Measurements from ENCODE around the gene CATSPERE. TPM values are rescaled to one million over a fixed set of nuclear protein-coding genes. Genes with fewer than 3 reads are reported as not detected.
"Not testable (repeated sequence)": the region's sequence is repeated elsewhere in the genome, so short reads cannot be mapped to it uniquely, and the experiment has no call there.

Gene CATSPERE
- total and polyA plus RNA-seq, 4 experiments from 2014 or later = 0.30 to 2.3 (median 1.4) TPM; not detected in 1

GRCh38 chr1:244573768-244574167 is 112.7 kb downstream of the CATSPERE start:
- H3K9me3 ChIP-seq (ENCODE audit: control insufficient read depth in 1 of 2, low read length in 2 of 2) = peaks cover 5 to 23% of the 10 kb centered on the region in 2 donors
- no peak overlapping the region for H3K4me3 ChIP-seq (ENCODE audit: low read length in 2 of 2)
- Mint-ChIP-seq H3K27ac (no peak overlapping the region), H3K9me3 (peaks cover 3 to 52% (median 39%) of the 10 kb centered on the region in 8 donors), H3K36me3 (peaks cover 4 to 12% of the 10 kb centered on the region in 2 donors), H3K4me3 (no peak overlapping the region), H3K4me1 (no peaks in the 10 kb centered on the region), H3K27me3 (no peaks in the 10 kb centered on the region)
- H3K4me1 ChIP-seq (ENCODE audit: insufficient read depth, low read length) = no peaks in the 10 kb centered on the region
- ChIA-PET POLR2A (ENCODE audit: partially characterized antibody) (no interaction called here), CTCF (ENCODE audit: partially characterized antibody) (no interaction called here)
- DNase-seq = no peak
- intact Hi-C loops (cut with micrococcal nuclease) = no loop called here
- no peaks in the 10 kb centered on the region for H3K27me3 ChIP-seq (ENCODE audit: insufficient read depth, low read length)
- H3K27ac ChIP-seq (ENCODE audit: low read depth, low read length) = no peak overlapping the region
- H3K36me3 ChIP-seq (ENCODE audit: insufficient read depth, low read length) = no peaks in the 10 kb centered on the region

- ChIA-PET CTCF (ENCODE audit: partially characterized antibody) (no interaction called here), POLR2A (ENCODE audit: partially characterized antibody) (no interaction called here)
- Histone ChIP-seq H3K4me3 (ENCODE audit: low read length in 2 of 2) (no peak overlapping the region), H3K27me3 (ENCODE audit: insufficient read depth, low read length) (no peaks in the 10 kb centered on the region), H3K27ac (ENCODE audit: low read depth, low read length) (no peak overlapping the region), H3K9me3 (ENCODE audit: control insufficient read depth in 1 of 2, low read length in 2 of 2) (peaks cover 5 to 23% of the 10 kb centered on the region in 2 donors), H3K4me1 (ENCODE audit: insufficient read depth, low read length) (no peaks in the 10 kb centered on the region), H3K36me3 (ENCODE audit: insufficient read depth, low read length) (no peaks in the 10 kb centered on the region)
- no peak for DNase-seq
- H3K27me3 Mint-ChIP-seq = no peaks in the 10 kb centered on the region
- peak overlapping the region in 1 of 7 donors; percentile 36 for H3K27ac Mint-ChIP-seq
- no peak overlapping the region for H3K4me3 Mint-ChIP-seq
- no peaks in the 10 kb centered on the region for H3K4me1 Mint-ChIP-seq
- H3K36me3 Mint-ChIP-seq = peaks cover 4 to 15% of the 10 kb centered on the region in 2 donors
- intact Hi-C loops (cut with micrococcal nuclease) = no loop called here
- peaks cover 5 to 60% (median 41%) of the 10 kb centered on the region in 8 donors for H3K9me3 Mint-ChIP-seq
Measured at GRCh38 chr1:244576259-244576892, 115.3 kb downstream of the CATSPERE start.

GRCh38 chr1:244578205-244578604 is 117.1 kb downstream of the CATSPERE start:
- intact Hi-C loops (cut with micrococcal nuclease); H3K4me1 ChIP-seq (ENCODE audit: insufficient read depth, low read length); H3K27ac Mint-ChIP-seq; H3K27me3 ChIP-seq (ENCODE audit: insufficient read depth, low read length); H3K4me1 Mint-ChIP-seq; POLR2A ChIA-PET (ENCODE audit: partially characterized antibody); H3K27ac ChIP-seq (ENCODE audit: low read depth, low read length); H3K4me3 Mint-ChIP-seq; DNase-seq; H3K36me3 ChIP-seq (ENCODE audit: insufficient read depth, low read length); H3K27me3 Mint-ChIP-seq; H3K4me3 ChIP-seq (ENCODE audit: low read length in 2 of 2): not testable (repeated sequence)
- Mint-ChIP-seq H3K9me3 (peaks cover 5 to 49% (median 37%) of the 10 kb centered on the region in 8 donors), H3K36me3 (peaks cover 0 to 10% of the 10 kb centered on the region in 2 donors)
- CTCF ChIA-PET (ENCODE audit: partially characterized antibody) = interaction anchor here (1.0 kb wide), 1 partner anchor 12 kb away, joined by 3 read pairs; no protein-coding TSS in a partner anchor
- peaks cover 5 to 23% of the 10 kb centered on the region in 2 donors for H3K9me3 ChIP-seq (ENCODE audit: control insufficient read depth in 1 of 2, low read length in 2 of 2)

- no peaks in the 10 kb centered on the region for H3K27me3 ChIP-seq (ENCODE audit: insufficient read depth, low read length)
- ChIA-PET CTCF (ENCODE audit: partially characterized antibody) (no interaction called here), POLR2A (ENCODE audit: partially characterized antibody) (no interaction called here)
- peaks cover 3 to 9% (median 5%) of the 10 kb centered on the region in 8 donors for H3K9me3 Mint-ChIP-seq
- no peak overlapping the region for H3K27ac ChIP-seq (ENCODE audit: low read depth, low read length)
- H3K4me1 Mint-ChIP-seq = no peaks in the 10 kb centered on the region
- H3K4me3 ChIP-seq (ENCODE audit: low read length in 2 of 2) = no peak overlapping the region
- H3K9me3 ChIP-seq (ENCODE audit: control insufficient read depth in 1 of 2, low read length in 2 of 2) = no peaks in the 10 kb centered on the region
- peaks cover 0 to 1% of the 10 kb centered on the region in 2 donors for H3K27me3 Mint-ChIP-seq
- no peaks in the 10 kb centered on the region for H3K36me3 ChIP-seq (ENCODE audit: insufficient read depth, low read length)
- no peak for DNase-seq
- no peak overlapping the region for H3K27ac Mint-ChIP-seq
- H3K4me3 Mint-ChIP-seq = no peak overlapping the region
- H3K36me3 Mint-ChIP-seq = peaks cover 0 to 3% of the 10 kb centered on the region in 2 donors
- intact Hi-C loops (cut with micrococcal nuclease) = no loop called here
- H3K4me1 ChIP-seq (ENCODE audit: insufficient read depth, low read length) = no peaks in the 10 kb centered on the region
Measured at GRCh38 chr1:244583358-244583982, 122.4 kb downstream of the CATSPERE start.

GRCh38 chr1:244585867-244586266 is 124.8 kb downstream of the CATSPERE start:
- peaks cover 1 to 4% of the 10 kb centered on the region in 2 donors for H3K27me3 Mint-ChIP-seq
- no peak overlapping the region for H3K4me3 Mint-ChIP-seq
- no peaks in the 10 kb centered on the region for H3K36me3 ChIP-seq (ENCODE audit: insufficient read depth, low read length)

GRCh38 chr1:244590670-244591069 is 129.6 kb downstream of the CATSPERE start:
- intact Hi-C loops (cut with micrococcal nuclease) = no loop called here
- Mint-ChIP-seq H3K9me3 (peaks cover 0 to 10% (median 3%) of the 10 kb centered on the region in 8 donors), H3K27me3 (peaks cover 2 to 4% of the 10 kb centered on the region in 2 donors), H3K27ac (no peak overlapping the region), H3K36me3 (no peaks in the 10 kb centered on the region), H3K4me3 (no peak overlapping the region), H3K4me1 (no peaks in the 10 kb centered on the region)
- Histone ChIP-seq H3K36me3 (ENCODE audit: insufficient read depth, low read length) (no peaks in the 10 kb centered on the region), H3K9me3 (ENCODE audit: control insufficient read depth in 1 of 2, low read length in 2 of 2) (no peaks in the 10 kb centered on the region), H3K27me3 (ENCODE audit: insufficient read depth, low read length) (no peaks in the 10 kb centered on the region), H3K4me3 (ENCODE audit: low read length in 2 of 2) (no peak overlapping the region), H3K4me1 (ENCODE audit: insufficient read depth, low read length) (no peaks in the 10 kb centered on the region), H3K27ac (ENCODE audit: low read depth, low read length) (no peak overlapping the region)
- CTCF ChIA-PET (ENCODE audit: partially characterized antibody) = no interaction called here
- no peak for DNase-seq
- POLR2A ChIA-PET (ENCODE audit: partially characterized antibody) = no interaction called here

More at GRCh38 chr1:244585867-244586266, 124.8 kb downstream of the CATSPERE start:
- no peak overlapping the region for H3K27ac ChIP-seq (ENCODE audit: low read depth, low read length)
- no peak overlapping the region for H3K4me3 ChIP-seq (ENCODE audit: low read length in 2 of 2)
- intact Hi-C loops (cut with micrococcal nuclease) = no loop called here
- Mint-ChIP-seq H3K4me1 (no peaks in the 10 kb centered on the region), H3K9me3 (peaks cover 0 to 8% (median 4%) of the 10 kb centered on the region in 8 donors), H3K27ac (no peak overlapping the region), H3K36me3 (peaks cover 0 to 3% of the 10 kb centered on the region in 2 donors)
- no peaks in the 10 kb centered on the region for H3K9me3 ChIP-seq (ENCODE audit: control insufficient read depth in 1 of 2, low read length in 2 of 2)
- no peaks in the 10 kb centered on the region for H3K27me3 ChIP-seq (ENCODE audit: insufficient read depth, low read length)
- no peak for DNase-seq
- ChIA-PET POLR2A (ENCODE audit: partially characterized antibody) (no interaction called here), CTCF (ENCODE audit: partially characterized antibody) (no interaction called here)
- H3K4me1 ChIP-seq (ENCODE audit: insufficient read depth, low read length) = no peaks in the 10 kb centered on the region

GRCh38 chr1:244598611-244599010 is 137.5 kb downstream of the CATSPERE start:
- no peak overlapping the region for H3K27ac ChIP-seq (ENCODE audit: low read depth, low read length)
- no peak overlapping the region for H3K4me3 ChIP-seq (ENCODE audit: low read length in 2 of 2)
- H3K9me3 ChIP-seq (ENCODE audit: control insufficient read depth in 1 of 2, low read length in 2 of 2) = no peaks in the 10 kb centered on the region
- peaks cover 3% of the 10 kb centered on the region for H3K4me1 ChIP-seq (ENCODE audit: insufficient read depth, low read length)
- no peaks in the 10 kb centered on the region for H3K9me3 Mint-ChIP-seq
- H3K4me1 Mint-ChIP-seq = peaks cover 3 to 11% (median 10%) of the 10 kb centered on the region in 4 donors
- H3K27me3 Mint-ChIP-seq = peaks cover 1 to 2% of the 10 kb centered on the region in 2 donors
- intact Hi-C loops (cut with micrococcal nuclease) = no loop called here
- no peaks in the 10 kb centered on the region for H3K36me3 ChIP-seq (ENCODE audit: insufficient read depth, low read length)
- ChIA-PET CTCF (ENCODE audit: partially characterized antibody) (interaction anchor here (1.4 to 1.5 kb wide), 2 partner anchors 299 to 444 kb away, joined by 3 to 4 read pairs; no protein-coding TSS in a partner anchor), POLR2A (ENCODE audit: partially characterized antibody) (no interaction called here)
- H3K27me3 ChIP-seq (ENCODE audit: insufficient read depth, low read length) = no peaks in the 10 kb centered on the region
- H3K4me3 Mint-ChIP-seq = no peak overlapping the region
- peak overlapping the region in 1 of 7 donors; percentile 4 for H3K27ac Mint-ChIP-seq
- DNase-seq = no peak
- no peaks in the 10 kb centered on the region for H3K36me3 Mint-ChIP-seq

Measured in CD4-positive, alpha-beta memory T cell (primary cell).